ENCODE measurements around the gene H6PD.

Gene H6PD

DNA sequence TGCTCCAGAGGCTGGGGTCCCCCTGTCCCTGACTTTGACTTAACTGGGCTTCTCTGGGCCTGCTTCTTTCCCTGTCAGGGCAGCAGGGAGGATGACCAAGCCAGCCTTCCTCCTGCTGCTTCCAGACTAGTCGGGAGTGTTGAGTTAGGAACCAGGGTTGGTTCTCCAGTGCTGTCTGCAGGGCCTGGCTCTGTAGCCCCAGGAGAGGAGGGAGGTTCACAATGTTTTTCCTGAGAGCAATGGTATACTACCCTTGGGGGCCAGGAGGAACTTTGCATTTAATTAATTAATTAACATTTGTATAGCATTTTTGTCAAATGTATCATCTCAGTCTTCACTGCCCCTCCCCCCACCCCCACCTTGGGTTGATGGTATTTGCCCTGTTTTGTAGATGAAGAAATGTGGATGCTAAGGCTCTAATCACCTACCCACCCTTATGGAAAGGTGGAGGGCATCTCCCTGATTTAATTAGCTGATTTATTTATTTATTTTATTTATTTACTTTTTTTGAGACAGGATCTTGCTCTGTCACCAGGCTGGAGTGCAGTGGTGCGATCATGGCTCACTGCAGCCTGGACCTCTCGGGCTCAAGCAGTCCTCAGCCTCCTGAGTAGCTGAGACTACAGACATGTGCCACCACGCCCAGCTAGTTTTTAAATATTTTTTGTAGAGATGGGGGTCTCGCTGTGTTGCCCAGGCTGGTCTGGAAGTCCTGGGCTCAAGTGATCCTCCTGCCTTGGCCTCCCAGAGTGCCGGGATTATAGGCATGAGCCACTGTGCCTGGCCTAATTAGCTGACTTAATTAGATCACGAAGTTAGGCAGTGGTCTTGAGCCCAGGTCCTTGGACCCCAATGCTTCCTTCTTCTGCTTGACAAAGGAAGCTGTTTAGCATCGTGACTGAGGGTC is 6.6 kb downstream of the H6PD start:
- no peak for DNase-seq (ENCODE audit: low spot score)

DNA sequence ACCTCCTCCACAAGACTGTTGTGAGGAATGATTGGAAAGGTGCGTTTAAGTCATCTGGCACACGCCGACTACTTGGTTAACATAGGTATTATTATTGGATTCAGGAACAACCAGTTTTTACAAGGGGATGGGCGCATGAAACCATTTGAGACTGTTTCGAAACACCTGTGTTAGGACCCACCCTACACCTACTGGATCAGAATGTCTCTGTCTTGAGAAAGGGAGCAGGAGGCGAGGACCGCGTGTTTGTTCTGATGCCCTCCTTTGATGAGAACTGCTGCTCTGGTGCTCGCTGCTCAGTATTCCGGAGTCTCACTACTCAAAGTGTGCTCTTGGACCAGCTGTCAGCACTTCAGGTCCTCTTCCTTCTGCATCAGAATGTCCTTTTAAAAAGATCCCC is 7.3 kb downstream of the H6PD start:
- DNase-seq (ENCODE audit: low spot score): no peak

DNA sequence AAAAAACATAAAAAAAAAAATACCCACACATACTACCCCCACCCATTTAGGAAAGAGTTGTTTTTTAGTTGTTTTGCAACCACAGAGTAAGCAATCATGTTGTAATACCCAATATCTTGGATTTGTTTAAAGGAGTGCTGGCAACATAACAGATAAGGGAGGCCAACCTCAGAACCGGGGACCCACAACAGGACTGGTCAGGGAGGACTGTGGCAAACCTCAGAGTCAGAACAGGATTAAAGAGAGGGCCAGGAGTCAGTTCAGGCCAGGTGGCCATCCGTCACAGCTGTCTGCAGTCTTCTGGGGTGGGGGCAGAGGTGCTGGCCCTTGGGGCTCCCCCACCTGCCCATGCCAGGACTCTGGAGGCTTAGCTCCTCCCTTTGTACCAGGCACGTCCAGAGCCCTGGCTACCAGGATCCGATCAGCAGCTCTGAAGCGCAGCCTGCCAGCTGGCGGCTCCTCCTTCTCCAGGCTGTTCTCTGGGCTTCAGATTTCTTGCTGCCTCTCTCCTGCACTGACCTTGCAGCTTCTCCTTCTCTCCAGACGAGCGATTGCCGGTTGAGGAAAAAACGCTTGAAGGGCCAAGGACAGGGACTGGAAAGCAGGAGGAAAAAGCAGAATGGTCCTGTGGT is 7.9 kb downstream of the H6PD start:
- DNase-seq (ENCODE audit: low spot score): no peak

GRCh38 chr1:9243066-9243739 is 8.6 kb downstream of the H6PD start:
- no peak for DNase-seq (ENCODE audit: low spot score)

DNA sequence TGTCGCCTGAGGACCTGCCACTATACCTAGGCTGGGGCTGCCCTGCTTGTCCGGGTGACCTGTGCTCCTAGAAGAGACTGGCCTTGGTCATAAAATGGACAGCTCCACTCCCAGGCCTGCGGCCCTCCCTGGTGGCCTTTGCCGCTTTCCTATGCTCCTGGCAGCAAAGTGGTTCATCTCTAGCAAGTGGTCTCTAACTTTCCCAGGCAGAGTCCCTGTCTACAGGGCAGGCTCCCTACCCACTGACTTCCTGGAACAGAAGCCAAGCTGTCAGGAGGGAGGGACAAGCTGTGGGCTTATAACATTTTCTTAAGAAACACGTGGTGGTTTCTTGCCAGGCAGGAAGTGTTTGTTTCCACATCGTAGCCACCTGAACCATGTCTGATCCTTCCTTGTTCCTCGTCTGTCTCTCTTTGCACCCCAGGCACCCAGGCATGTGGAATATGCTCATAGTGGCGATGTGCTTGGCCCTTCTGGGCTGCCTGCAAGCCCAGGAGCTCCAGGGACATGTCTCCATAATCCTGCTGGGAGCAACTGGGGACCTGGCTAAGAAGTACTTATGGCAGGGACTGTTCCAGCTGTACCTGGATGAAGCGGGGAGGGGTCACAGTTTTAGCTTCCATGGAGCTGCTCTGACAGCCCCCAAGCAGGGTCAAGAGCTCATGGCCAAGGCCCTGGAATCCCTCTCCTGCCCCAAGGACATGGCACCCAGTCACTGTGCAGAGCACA is 10.1 kb downstream of the H6PD start:
- DNase-seq (ENCODE audit: low spot score): no peak

- DNase-seq (ENCODE audit: low spot score): no peak
Measured at GRCh38 chr1:9245230-9245619, 10.7 kb downstream of the H6PD start.

- DNase-seq (ENCODE audit: low spot score): no peak
Measured at GRCh38 chr1:9245661-9246060, 11.1 kb downstream of the H6PD start.

- DNase-seq (ENCODE audit: low spot score): no peak
Measured at GRCh38 chr1:9246215-9246614, 11.6 kb downstream of the H6PD start.

- DNase-seq (ENCODE audit: low spot score): no peak
Measured at GRCh38 chr1:9246841-9247785, 12.5 kb downstream of the H6PD start.

GRCh38 chr1:9247894-9248293 is 13.3 kb downstream of the H6PD start:
- DNase-seq (ENCODE audit: low spot score): no peak

DNA sequence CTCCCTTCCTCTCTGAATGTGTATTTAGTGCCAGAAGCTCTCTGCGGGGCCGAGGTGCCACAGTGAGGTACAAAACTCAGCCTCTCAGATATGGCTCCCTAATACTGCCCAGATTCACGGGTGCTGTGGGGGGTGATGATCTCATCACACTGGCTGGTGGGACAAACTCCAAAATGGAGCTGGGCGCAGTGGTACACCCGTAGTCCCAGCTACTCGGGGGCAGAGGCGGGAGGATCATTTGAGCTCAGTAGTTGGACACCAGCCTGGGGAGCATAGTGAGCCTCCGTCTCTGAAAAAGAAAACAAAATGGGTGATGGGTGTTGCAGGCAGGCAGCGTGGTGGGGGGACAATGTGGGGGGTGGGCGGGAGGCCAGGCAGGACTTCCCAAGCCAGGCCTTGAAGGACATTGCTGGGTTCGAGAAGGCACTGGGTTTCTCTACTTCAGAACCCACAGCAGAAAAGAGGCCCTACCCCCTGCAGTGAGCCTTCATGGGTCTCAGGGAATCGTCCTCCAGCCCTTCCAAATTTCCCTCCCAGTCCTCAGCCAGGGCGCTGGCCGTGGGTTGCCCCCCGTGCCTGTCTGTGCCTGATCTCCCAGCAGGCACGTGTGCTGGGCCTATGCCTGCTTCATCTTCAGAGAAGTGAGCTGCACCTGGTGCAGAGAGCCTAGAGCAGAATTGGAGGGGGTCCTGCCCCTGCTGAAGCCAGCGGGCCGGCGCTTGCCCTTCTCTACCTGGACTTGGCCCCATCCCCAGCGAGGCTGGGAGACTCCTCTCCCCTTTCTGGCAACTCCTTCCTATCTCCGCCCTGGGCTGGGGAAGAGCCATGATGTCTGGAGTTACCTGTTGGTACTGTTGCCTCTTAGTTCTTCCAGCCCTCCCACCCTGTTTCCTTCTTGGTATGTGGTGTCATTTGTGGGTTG is 14.0 kb downstream of the H6PD start:
- no peak for DNase-seq (ENCODE audit: low spot score)

- no peak for DNase-seq (ENCODE audit: low spot score)
Measured at GRCh38 chr1:9249263-9249533, 14.6 kb downstream of the H6PD start.

DNA sequence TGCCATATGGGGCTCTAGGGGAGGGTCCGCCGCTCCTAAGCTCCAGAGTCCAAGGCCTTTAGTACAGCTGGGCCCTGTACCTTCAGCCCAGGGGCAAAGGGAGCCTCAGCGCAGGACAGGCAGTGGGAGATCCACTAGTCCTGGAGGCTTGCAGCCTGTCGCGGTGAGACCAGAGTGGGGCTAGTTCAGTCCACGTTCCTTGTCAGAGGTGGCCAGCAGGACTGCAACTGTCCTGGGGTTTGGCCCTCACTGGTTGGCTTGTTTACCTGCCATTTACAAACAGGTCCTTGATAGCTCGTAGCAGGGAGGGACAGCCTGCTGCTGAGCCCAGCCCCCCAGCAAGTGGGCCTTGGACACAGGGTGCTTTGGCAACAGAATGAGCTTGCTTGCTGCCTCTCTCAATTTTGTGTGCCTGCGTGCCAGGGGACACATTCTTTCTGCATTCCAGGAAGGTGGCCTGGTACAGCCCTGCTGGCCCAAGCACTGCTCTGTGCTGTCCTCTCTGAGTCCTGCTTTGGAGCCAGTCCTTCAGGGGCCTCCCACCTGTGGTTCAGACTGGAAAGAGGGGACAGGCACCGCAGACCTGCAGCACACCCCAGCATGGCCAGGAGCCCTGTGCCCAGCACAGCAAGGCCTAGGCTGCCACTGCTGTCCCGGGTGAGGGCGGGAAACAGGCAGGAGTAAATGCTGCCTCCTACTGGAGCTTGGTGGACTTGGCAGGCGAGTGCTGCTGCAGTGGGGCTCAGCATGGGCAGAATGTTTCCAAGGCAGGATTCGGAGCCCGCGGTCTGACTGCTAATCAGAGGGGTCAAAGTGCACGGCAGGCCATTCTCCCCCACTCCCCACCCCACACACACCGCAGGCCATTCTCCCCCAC is 15.2 kb downstream of the H6PD start:
- DNase-seq (ENCODE audit: low spot score): no peak

DNA sequence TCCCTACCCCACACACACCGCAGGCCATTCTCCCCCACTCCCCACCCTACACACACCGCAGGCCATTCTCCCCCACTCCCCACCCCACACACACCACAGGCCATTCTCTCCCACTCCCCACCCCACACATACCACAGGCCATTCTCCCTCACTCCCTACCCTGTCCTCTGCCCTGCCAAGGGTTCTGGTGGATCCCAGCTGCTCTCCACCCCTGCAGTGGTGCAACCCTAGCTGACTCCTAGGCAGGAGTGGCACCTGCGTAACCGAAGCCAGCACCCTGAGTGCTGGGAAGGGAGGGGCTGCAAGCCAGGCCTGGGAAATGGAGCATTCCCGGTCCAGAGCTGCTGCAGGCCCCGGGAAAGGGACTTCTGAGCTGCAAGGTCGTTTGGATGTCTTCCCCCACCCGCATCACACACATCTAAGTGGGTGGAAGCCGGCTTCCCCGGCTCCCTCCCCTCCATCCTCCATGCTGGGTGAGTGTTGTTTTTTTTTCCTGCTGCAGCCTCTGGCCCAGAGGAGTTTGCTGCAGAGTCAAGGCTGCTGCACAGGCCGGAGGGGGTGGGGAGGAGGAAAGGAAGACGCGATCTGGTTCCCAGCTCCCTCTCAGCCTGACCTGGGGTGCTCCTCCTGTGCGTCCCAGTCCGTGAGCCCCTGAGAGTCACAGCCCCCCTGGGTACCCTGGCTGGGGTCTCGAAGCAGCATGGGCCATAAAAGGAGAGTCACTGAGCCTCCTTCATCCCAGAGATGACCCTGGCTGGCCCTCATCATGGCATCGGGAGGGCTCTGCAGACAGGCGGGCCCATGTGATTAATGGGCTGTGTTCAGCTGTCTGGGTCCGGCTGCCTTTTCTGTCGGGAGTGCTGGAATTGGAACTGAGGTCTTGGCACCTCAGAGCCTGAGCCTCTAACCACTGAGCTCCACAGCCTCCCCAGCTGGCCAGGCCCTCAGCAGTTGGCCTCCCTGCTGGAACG is 16.1 kb downstream of the H6PD start:
- no peak for DNase-seq (ENCODE audit: low spot score)

DNA sequence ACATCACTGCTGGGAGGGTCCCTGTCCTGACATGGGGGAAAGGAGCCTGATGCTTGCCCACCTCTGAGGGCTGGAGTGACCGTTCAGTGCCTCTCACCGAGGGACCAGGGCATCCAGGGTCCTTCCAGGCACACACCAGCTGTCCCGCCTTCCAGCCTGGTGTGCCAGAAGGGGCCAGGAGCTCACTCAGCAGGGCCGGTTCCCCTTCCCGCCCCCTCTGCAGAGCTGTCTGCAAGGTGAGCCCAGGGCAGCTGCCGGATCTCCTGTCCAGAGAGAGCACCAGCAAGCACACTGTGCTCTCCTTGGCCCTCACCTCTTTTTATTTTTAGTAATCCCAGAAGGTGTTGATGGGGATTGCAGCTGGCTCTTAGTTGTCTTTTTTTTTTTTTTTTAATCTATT is 16.9 kb downstream of the H6PD start:
- DNase-seq (ENCODE audit: low spot score): no peak

- DNase-seq (ENCODE audit: low spot score): no peak
Measured at GRCh38 chr1:9253004-9253403, 18.4 kb downstream of the H6PD start.

- no peak for DNase-seq (ENCODE audit: low spot score)
Measured at GRCh38 chr1:9253453-9254105, 19.0 kb downstream of the H6PD start.

- DNase-seq (ENCODE audit: low spot score): no peak
Measured at GRCh38 chr1:9256332-9256731, 21.8 kb downstream of the H6PD start.

Data from RKO (cell line).